Measurements from ENCODE around the gene PRDM16. TPM values are rescaled to one million over a fixed set of nuclear protein-coding genes. Genes with fewer than 3 reads are reported as not detected.

PRDM16 gene
- total and polyA plus RNA-seq, 2 experiments from 2014 or later: 41.8 to 55.8 TPM

DNA sequence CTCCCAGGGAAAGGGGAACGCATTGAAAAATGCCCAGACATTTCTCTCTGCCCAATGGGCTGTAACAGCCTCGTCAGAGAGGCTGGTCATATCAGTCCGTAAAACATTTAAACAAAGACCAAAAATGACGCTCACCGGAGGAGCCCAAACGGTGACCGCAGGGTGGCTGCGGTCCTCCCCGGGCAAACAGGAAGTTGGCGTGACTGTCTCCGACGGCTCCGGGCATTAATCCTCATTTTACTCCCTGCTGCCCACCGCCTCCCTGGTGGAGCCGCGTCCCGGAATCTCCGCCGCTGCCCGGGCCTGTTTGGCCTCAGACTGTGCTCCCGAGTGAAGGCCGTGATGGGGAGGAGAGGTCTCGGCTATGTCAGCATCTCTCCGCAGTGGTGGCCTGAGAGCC lies 9.9 kb downstream of the PRDM16 start:
- Histone ChIP-seq H3K27ac (no peak overlapping the region), H3K27me3 (peaks cover 19% of the 10 kb centered on the region), H3K4me1 (ENCODE audit: low read depth) (peaks cover 27% of the 10 kb centered on the region), H3K9me3 (ENCODE audit: low read depth) (no peaks in the 10 kb centered on the region), H3K4me3 (no peak overlapping the region), H3K36me3 (no peaks in the 10 kb centered on the region)
- TF ChIP-seq, protein P1, sequence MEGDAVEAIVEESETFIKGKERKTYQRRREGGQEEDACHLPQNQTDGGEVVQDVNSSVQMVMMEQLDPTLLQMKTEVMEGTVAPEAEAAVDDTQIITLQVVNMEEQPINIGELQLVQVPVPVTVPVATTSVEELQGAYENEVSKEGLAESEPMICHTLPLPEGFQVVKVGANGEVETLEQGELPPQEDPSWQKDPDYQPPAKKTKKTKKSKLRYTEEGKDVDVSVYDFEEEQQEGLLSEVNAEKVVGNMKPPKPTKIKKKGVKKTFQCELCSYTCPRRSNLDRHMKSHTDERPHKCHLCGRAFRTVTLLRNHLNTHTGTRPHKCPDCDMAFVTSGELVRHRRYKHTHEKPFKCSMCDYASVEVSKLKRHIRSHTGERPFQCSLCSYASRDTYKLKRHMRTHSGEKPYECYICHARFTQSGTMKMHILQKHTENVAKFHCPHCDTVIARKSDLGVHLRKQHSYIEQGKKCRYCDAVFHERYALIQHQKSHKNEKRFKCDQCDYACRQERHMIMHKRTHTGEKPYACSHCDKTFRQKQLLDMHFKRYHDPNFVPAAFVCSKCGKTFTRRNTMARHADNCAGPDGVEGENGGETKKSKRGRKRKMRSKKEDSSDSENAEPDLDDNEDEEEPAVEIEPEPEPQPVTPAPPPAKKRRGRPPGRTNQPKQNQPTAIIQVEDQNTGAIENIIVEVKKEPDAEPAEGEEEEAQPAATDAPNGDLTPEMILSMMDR (IDR thresholded peaks at IDR 0.05; ENCODE audit: low read depth, low read length): no peak
- no peak for DNase-seq (ENCODE audit: low read depth in 1 of 2, low spot score in 1 of 2)

DNA sequence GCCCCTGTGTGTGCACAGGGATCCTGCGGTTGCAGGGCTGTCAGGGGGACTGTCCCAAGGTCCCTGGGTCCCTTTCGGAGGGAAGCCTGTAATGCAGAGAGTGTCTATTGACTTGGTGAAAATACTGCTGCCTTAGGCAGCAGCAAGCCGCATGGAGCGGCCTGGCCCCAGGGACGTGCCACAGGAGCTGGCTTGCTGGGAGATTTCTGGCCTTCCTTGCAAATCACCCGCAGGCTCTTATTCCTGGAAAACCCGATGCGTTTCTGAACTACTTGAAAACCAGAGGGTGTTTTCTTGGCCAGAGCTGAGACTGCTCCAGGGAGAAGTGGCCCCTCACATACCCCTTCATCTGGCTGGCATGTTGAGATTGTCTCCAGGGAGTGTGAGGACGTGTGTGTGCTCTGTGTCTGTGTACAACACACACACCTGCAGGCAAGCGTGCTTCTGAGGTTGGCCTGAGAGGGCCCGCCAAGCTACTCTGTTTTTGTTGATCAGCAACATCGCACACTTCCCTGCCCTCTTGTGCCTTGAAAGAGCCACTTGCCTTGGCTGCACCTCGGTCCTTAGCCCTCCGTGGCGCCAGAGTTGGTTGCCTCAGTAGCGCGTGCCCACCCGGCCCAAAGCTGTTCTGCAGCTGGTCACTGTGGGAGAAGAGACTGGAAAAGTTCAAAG lies 10.5 kb downstream of the PRDM16 start:
- Histone ChIP-seq H3K27ac (no peak overlapping the region), H3K27me3 (peaks cover 13% of the 10 kb centered on the region), H3K4me1 (ENCODE audit: low read depth) (peaks cover 20% of the 10 kb centered on the region), H3K36me3 (no peaks in the 10 kb centered on the region), H3K4me3 (no peak overlapping the region), H3K9me3 (ENCODE audit: low read depth) (no peaks in the 10 kb centered on the region)
- no peak for DNase-seq (ENCODE audit: low read depth in 1 of 2, low spot score in 1 of 2)
- TF ChIP-seq, protein P1 (IDR thresholded peaks at IDR 0.05; ENCODE audit: low read depth, low read length): no peak

DNA sequence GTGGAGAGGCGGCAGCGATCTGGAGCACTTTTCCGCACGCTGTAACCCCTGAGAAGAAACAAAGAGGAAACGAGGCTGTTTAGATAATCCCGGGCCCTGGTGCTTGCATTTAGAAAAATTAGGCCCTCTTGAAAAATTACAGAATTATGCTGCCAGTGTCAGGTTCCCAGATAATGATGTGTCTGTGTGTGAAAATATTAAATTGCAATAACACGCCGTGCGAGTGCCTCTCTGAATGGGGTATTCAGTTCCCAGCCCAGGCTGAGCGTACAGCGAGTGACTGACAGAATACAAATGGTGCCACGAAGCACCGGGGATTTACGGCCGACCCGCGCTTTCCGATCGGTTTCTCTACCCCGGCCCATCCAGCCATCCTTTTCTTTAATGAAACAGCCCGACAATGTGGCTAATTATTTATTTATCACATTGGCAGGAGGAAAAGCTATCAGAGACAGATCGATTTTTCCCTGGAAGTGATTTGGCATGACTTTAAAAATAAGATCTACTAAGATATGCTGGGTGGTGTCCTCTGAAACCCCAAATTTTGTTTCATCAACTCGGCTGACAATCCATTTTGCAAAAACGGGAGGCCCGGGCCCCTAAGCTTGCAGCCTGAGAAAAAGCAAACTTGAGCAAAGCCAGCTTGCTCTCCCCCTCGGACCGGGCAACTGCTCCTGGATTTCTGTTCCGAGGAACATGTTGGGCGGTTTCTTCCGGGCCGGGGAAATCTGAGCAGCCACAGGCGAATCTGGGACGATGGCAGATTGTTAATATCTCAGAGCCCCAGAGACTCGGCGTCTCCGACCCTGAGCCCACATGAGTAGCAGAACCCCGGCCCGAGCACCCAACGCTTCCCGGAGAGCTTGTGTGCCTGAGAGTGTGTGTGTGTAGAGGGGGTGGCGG lies 11.3 kb downstream of the PRDM16 start:
- peaks cover 5% of the 10 kb centered on the region for H3K27me3 ChIP-seq
- peaks cover 14% of the 10 kb centered on the region for H3K4me1 ChIP-seq (ENCODE audit: low read depth)
- no peak overlapping the region for H3K4me3 ChIP-seq
- H3K9me3 ChIP-seq (ENCODE audit: low read depth): no peaks in the 10 kb centered on the region
- H3K27ac ChIP-seq: no peak overlapping the region
- no peaks in the 10 kb centered on the region for H3K36me3 ChIP-seq
- no peak for DNase-seq (ENCODE audit: low read depth in 1 of 2, low spot score in 1 of 2)
- TF ChIP-seq, protein P1 (IDR thresholded peaks at IDR 0.05; ENCODE audit: low read depth, low read length): no peak

DNA sequence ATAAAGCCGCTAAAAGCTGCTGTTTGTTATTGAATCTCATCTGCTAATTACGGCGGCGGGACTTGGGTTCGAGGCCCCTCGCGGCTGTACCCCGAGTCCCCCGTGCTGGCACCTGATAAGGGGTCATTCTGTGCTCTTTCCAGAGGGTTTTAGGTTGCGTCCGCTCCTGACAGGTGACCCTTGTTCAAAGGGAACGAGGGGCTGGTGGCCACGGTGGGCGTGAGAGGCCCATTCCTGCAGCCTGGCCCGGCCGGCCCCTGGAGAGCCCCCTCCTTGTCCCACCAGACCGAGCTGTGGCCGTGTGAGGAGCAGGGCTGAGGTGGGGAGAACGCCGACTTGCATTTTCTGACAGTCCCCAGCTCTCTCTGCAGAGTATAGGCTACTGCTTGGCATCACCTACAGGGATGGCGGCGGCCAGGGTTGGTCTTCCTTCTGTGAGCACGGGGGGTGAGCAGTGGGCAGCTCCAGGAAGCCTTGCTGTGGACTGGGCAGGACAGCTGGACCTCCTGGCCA lies 12.2 kb downstream of the PRDM16 start:
- TF ChIP-seq, protein P1 (IDR thresholded peaks at IDR 0.05; ENCODE audit: low read depth, low read length): no peak

DNA sequence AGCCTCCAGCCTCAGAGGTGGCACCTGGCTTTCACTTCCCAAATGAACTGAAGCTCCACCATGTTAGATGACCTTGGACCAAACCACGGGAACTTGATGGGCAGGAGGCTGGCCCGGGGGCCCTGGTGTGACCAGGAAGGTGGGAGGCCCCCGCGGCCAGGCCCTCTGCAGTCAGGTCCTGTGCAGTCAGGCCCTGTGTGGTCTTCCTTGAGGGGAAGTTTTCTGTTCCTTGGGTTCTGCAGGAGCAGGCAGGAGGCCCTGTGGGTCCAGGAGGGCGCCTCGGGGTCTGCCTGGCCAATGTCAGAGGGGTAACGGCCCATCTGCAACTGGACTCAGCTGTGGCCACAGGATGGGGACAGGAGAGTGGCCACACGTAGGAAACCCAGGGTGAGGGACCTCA lies 13.0 kb downstream of the PRDM16 start:
- no peak overlapping the region for H3K27ac ChIP-seq
- DNase-seq (ENCODE audit: low read depth in 1 of 2, low spot score in 1 of 2): no peak
- H3K4me1 ChIP-seq (ENCODE audit: low read depth): peaks cover 11% of the 10 kb centered on the region
- no peaks in the 10 kb centered on the region for H3K27me3 ChIP-seq
- H3K36me3 ChIP-seq: no peaks in the 10 kb centered on the region
- TF ChIP-seq, protein P1 (IDR thresholded peaks at IDR 0.05; ENCODE audit: low read depth, low read length): no peak
- no peak overlapping the region for H3K4me3 ChIP-seq
- H3K9me3 ChIP-seq (ENCODE audit: low read depth): no peaks in the 10 kb centered on the region

More for the DNA sequence above, 12.2 kb downstream of the PRDM16 start:
- Histone ChIP-seq H3K4me1 (ENCODE audit: low read depth) (peaks cover 11% of the 10 kb centered on the region), H3K36me3 (no peaks in the 10 kb centered on the region), H3K27me3 (no peaks in the 10 kb centered on the region), H3K9me3 (ENCODE audit: low read depth) (no peaks in the 10 kb centered on the region), H3K4me3 (no peak overlapping the region), H3K27ac (no peak overlapping the region)
- no peak for DNase-seq (ENCODE audit: low read depth in 1 of 2, low spot score in 1 of 2)

Measured in cardiac muscle cell (in vitro differentiated cells and primary cell).